CD4-positive, alpha-beta T cell treated with Interleukin-4 for 1 hour (primary cell): ENCODE data around the gene OR4X2.
"Not testable (repeated sequence)": the region's sequence is repeated elsewhere in the genome, so short reads cannot be mapped to it uniquely, and the experiment has no call there.

Source experiments
- DNase-seq, 2 donors: peaks; one replicate each; pipeline ENCODE4 v3.0.0-alpha.2; 2020 to 2022

Gene OR4X2, protein sequence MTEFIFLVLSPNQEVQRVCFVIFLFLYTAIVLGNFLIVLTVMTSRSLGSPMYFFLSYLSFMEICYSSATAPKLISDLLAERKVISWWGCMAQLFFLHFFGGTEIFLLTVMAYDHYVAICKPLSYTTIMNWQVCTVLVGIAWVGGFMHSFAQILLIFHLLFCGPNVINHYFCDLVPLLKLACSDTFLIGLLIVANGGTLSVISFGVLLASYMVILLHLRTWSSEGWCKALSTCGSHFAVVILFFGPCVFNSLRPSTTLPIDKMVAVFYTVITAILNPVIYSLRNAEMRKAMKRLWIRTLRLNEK

GRCh38 chr11:48244804-48245203 lies at the start of gene OR4X2:
Gene OR4X2, plus strand, starts transcription at chr11:48245104. Its CDS starts 0 bp downstream, at chr11:48245104.
- no peak for DNase-seq

DNA sequence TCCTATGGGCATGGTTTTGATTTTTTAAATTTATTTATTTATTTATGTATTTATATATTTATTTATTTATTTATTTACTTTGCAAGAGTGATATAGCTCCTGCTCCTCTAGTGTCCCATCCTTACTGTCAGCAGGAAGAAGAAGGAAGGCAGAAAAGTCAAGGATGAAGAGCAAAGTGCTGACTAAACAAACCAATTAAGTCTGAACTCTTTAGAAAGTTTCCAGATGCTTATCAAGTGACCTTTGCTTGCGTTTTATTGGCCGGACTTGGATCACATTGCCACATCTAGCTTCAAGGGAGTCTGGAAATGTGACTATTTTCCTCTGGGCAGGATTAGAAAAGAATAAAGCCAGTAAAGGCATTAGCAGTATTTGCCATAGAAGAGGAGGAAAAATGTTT lies 37.0 kb upstream of the OR4X2 start:
- DNase-seq = no peak

DNA sequence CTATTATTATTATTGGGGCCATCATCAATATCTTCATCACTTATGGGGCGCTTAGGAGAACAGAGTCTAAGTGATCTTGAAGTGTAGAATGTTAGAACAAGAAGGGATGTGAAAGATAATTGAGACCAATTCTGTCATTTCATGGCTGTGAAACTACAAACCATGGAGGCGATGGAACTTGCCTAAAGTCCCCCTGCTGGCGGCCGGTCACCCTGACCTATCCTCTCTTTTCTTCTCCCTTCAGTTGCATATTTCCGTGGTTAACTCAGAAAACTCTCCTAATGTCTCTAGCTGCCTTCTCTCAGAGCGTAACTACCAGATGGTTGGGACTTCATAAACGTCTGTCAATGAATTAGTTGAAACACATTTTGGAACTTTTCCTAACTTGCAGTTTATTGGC lies 34.9 kb upstream of the OR4X2 start:
- DNase-seq = no peak

- no peak for DNase-seq
Measured at GRCh38 chr11:48216510-48216909, 28.4 kb upstream of the OR4X2 start, which contains the start of gene OR4B1. Gene OR4B1, plus strand, starts transcription at chr11:48216810. Its CDS starts 0 bp downstream, at chr11:48216810.

DNA sequence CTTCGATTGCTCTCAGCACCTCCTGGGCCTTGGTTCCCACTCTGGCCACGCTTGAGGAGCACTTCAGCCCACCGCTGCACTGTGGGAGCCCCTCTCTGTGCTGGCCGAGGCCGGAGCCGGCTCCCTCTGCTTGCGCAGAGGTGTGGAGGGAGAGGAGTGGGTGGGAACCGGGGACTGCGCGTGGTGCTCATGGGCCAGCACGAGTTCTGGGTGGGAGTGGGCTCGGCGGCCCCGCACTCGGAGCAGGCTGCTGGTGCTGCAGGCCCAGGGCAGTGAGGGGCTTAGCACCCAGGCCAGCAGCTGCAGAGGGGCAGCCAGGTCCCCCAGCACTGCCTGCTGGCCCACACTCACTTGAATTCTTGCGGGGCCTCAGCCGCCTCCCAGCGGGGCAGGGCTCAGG lies 16.1 kb upstream of the OR4X2 start:
- no peak for DNase-seq

- DNase-seq = not testable (repeated sequence)
Measured at GRCh38 chr11:48230057-48230456, 14.8 kb upstream of the OR4X2 start.

GRCh38 chr11:48237727-48238126 lies 7.2 kb upstream of the OR4X2 start:
- no peak for DNase-seq

DNA sequence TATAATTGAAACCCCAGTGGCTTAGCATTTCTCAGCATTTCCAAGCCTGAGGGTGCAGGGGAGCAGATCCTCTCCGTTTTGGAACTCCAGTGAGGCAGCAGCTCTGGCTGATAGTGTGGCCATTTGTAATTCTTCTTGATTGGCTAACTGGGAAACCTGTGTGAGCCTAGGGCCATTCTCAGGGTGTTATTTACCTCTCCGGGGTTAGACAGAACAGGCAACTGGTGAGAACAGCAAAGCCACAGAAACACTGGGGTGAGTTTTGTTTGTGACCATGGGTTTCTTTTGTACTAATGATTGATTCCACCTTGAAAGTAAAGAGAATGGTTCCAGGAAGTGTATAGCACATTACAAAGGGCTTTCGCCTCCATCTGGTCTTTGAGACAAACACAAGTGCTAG lies 2.4 kb upstream of the OR4X2 start:
- DNase-seq = no peak

DNA sequence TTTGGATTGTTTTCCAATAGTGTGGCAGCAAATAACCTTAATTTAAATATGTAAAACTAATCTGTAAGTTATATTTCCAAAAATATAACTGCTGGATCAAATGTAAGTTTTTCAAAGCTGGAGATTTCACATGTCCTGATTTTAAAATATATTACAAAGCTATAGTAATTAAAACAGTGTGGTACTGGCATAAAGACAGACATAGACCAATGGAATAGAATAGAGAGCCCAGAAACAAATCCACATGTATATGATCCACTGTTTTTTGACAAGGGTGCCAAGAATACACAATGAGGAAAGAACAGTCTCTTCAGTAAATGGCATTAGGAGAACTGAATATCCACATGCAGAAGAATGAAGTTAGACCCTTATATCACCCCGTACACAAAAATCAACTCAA lies 4.0 kb downstream of the OR4X2 start:
- DNase-seq = no peak

DNA sequence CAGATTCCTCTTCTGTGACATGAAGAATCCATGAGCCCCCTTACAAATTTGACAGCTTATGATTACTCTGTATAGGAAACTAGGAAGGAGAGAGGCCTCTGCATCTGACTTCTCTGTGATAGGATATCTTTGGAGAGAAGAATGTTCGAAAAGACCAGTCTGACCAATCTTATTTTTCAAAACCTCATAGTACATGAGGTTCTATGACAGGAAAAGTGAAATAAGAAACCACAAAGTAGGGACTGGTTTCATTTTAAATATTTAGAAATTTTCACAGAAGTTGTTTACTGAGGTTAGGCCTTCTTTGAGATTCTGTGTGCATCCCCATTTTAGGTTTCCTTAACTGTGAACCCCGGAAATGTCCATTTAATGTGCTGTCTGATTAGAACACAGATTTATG lies 16.7 kb downstream of the OR4X2 start:
- no peak for DNase-seq

DNA sequence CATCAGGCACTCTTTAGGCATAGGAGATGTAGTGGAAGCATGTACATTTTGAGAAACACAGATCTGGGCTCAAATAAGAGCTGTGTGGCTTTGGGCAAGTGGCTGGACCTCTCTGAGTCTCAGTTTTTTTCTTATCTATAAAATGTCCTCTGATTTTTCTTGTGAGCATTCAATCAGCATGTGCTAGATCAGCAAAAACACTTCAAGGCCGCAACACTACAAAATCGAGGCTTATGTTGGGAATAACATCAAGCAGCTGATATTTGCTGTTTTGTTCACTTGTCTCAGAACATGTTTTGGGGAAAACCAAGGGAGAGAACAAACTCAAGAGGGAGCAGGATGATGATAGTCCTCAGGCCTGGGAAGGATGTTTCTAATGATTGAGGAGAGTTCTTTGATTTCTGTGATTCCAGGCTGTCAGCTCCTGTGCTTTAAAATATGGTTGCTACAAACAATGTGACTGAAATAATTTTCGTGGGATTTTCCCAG lies 18.6 kb downstream of the OR4X2 start, which contains the start of gene OR4X1:
TSS of gene OR4X1 (plus strand) at position 439 of the 489 bp plus-strand sequence. CDS start at position 439, 0 bp downstream.
- no peak for DNase-seq

DNA sequence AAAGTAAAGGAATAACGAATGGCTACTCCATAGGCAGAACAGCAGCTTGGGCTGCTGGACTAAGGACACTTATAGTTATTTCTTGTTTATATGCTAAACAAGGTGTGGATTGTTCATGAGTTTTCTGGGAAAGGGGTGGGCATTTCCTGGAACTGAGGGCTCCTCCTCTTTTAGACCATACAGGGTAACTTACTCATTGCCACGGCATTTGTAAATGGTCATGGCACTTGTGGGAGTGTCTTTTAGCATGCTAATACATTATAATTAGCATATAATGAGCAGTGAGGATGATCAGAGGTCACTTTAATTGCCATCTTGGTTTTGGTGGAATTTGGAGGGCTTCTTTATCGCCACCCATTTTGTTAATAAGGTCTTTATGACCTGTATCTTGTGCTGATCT lies 25.7 kb downstream of the OR4X2 start:
- no peak for DNase-seq

- no peak for DNase-seq
Measured at GRCh38 chr11:48272606-48273005, 27.7 kb downstream of the OR4X2 start.
